IMR-90 (cell line): ENCODE results near the gene PRUNE2. TPM values are rescaled to one million over a fixed set of nuclear protein-coding genes. Genes with fewer than 3 reads are reported as not detected.

Source experiments
- ATAC-seq: fragments of 200-7000 bp; cut with Tn5 transposase; 2 replicates; pipeline ENCODE4 v1.9.1; 2020; ENCODE audit warnings: low read depth, mild to moderate bottlenecking, moderate library complexity
- BruUV-seq: library from RNA; stranded (reverse); fragments of 400-500 nt; replicated peaks from 2 replicates; lab custom pipeline; 2021; lab: Mats Ljungman, UMichigan
- CTCF ChIA-PET: fragments of 300-600 bp; formaldehyde crosslinking; extraction: SDS; loops from one replicate; lab custom pipeline; 2021; ENCODE audit warnings: antibody characterized with exemption; lab: Yijun Ruan, JAX
- POLR2A ChIA-PET: fragments of 300-600 bp; sonication (Branson Sonifier 250); formaldehyde crosslinking; loops from one replicate; lab custom pipeline; 2022; ENCODE audit warnings: antibody characterized with exemption; ENCODE audit not compliant: unreplicated experiment; lab: Charles Lee
- DNase-seq: peaks from one replicate; pipeline ENCODE4 v3.0.0; 2013
- H2AFZ ChIP-seq: replicated peaks from 2 replicates; pipeline ENCODE3; 2013; ENCODE audit warnings: low read length, mild to moderate bottlenecking; ENCODE audit not compliant: poor library complexity
- H2AK5ac ChIP-seq: 2 replicates; pipeline ENCODE4 v1.6.1; 2013; ENCODE audit warnings: low read depth, low read length, inconsistent platforms
- H2AK9ac ChIP-seq: replicated peaks from 2 replicates; pipeline ENCODE3; 2013; ENCODE audit warnings: mild to moderate bottlenecking, low read depth, low read length, moderate library complexity; ENCODE audit not compliant: poor library complexity
- H2BK120ac ChIP-seq: 2 replicates; pipeline ENCODE4 v1.6.1; 2013; ENCODE audit warnings: low read depth, low read length, inconsistent platforms
- H2BK15ac ChIP-seq: 3 replicates; pipeline ENCODE4 v1.6.1; 2013; ENCODE audit warnings: low read depth, low read length, inconsistent platforms
- H2BK20ac ChIP-seq: 2 replicates; pipeline ENCODE4 v1.6.1; 2013; ENCODE audit warnings: low read depth, mild to moderate bottlenecking, inconsistent platforms, low read length, moderate library complexity
- H2BK5ac ChIP-seq: 2 replicates; pipeline ENCODE4 v1.6.1; 2013; ENCODE audit warnings: mild to moderate bottlenecking, low read depth, low read length, inconsistent platforms; ENCODE audit not compliant: poor library complexity, severe bottlenecking
- H3K14ac ChIP-seq: replicated peaks from 2 replicates; pipeline ENCODE4 v1.6.1; 2013; ENCODE audit warnings: low read depth, low read length, inconsistent platforms
- H3K18ac ChIP-seq: 2 replicates; pipeline ENCODE4 v1.6.1; 2013; ENCODE audit warnings: low read depth, low read length, control low read depth
- H3K23ac ChIP-seq: 2 replicates; pipeline ENCODE4 v1.6.1; 2013; ENCODE audit warnings: low read depth, low read length, inconsistent platforms
- H3K27ac ChIP-seq: 2 replicates; pipeline ENCODE4 v1.5.1; 2013; ENCODE audit warnings: mild to moderate bottlenecking, control low read depth, low read length; ENCODE audit not compliant: insufficient read depth
- H3K27me3 ChIP-seq: 2 replicates; pipeline ENCODE4 v1.6.1; 2013; ENCODE audit warnings: low read length; ENCODE audit not compliant: control insufficient read depth, insufficient read depth
- H3K36me3 ChIP-seq: 2 replicates; pipeline ENCODE4 v1.6.1; 2013; ENCODE audit warnings: low read length, mixed read lengths; ENCODE audit not compliant: control insufficient read depth, insufficient read depth
- H3K4ac ChIP-seq: 2 replicates; pipeline ENCODE4 v1.6.1; 2013; ENCODE audit warnings: low read depth, low read length, inconsistent platforms
- H3K4me1 ChIP-seq: 2 replicates; pipeline ENCODE4 v1.6.1; 2013; ENCODE audit warnings: low read length, mixed read lengths; ENCODE audit not compliant: control insufficient read depth, insufficient read depth
- H3K4me2 ChIP-seq: 2 replicates; pipeline ENCODE4 v1.6.1; 2013; ENCODE audit warnings: low read depth, mild to moderate bottlenecking, control low read depth, low read length, moderate library complexity
- H3K4me3 ChIP-seq: 2 replicates; pipeline ENCODE4 v1.5.1; 2013; ENCODE audit warnings: low read depth, mild to moderate bottlenecking, control low read depth, low read length, moderate library complexity; ENCODE audit not compliant: insufficient read depth
- H3K56ac ChIP-seq: 2 replicates; pipeline ENCODE4 v1.6.1; 2013; ENCODE audit warnings: low read length, inconsistent platforms; ENCODE audit not compliant: insufficient read depth; ENCODE audit errors: extremely low read depth
- H3K79me1 ChIP-seq, 2 experiments: 2 replicates each; pipeline ENCODE4 v1.6.1; 2013; ENCODE audit warnings: low read length in 2 of 2, inconsistent platforms in 1 of 2, low read depth in 1 of 2
- H3K9ac ChIP-seq: 2 replicates; pipeline ENCODE4 v1.6.1; 2013; ENCODE audit warnings: low read depth, low read length, control low read depth
- H3K9me1 ChIP-seq: 2 replicates; pipeline ENCODE4 v1.6.1; 2013; ENCODE audit warnings: low read length, inconsistent platforms; ENCODE audit not compliant: insufficient read depth
- H3K9me3 ChIP-seq: 2 replicates; pipeline ENCODE4 v1.6.1; 2013; ENCODE audit warnings: low read length; ENCODE audit not compliant: control insufficient read depth, insufficient read depth
- H4K20me1 ChIP-seq: 2 replicates; pipeline ENCODE4 v1.6.1; 2013; ENCODE audit warnings: low read length, inconsistent platforms; ENCODE audit not compliant: insufficient read depth
- H4K5ac ChIP-seq: 2 replicates; pipeline ENCODE4 v1.6.1; 2013; ENCODE audit warnings: mild to moderate bottlenecking, low read depth, low read length, control low read depth
- H4K8ac ChIP-seq, 2 experiments: 2 replicates each; pipeline ENCODE4 v1.6.1; 2013; ENCODE audit warnings: low read depth in 2 of 2, low read length in 2 of 2, control low read depth in 1 of 2, inconsistent platforms in 1 of 2
- H4K91ac ChIP-seq: 2 replicates; pipeline ENCODE4 v1.6.1; 2013; ENCODE audit warnings: low read depth, low read length, inconsistent platforms; ENCODE audit not compliant: insufficient read depth
- BHLHE40 ChIP-seq: fragments of 150-350 bp; IDR thresholded peaks from 2 replicates; pipeline ENCODE4 v1.6.1; 2016; ENCODE audit warnings: mild to moderate bottlenecking, low read depth, low read length
- CEBPB ChIP-seq: IDR thresholded peaks from 2 replicates; pipeline ENCODE4 v1.6.1; 2012; ENCODE audit warnings: low read depth, low read length, improper control_type of control experiment
- CHD1 ChIP-seq: IDR thresholded peaks from 2 replicates; pipeline ENCODE4 v1.6.1; 2012; ENCODE audit warnings: low read depth, low read length, improper control_type of control experiment
- FOS ChIP-seq: fragments of 150-350 bp; IDR thresholded peaks from 2 replicates; pipeline ENCODE4 v1.6.1; 2016; ENCODE audit warnings: low read depth, low read length
- MAFK ChIP-seq: IDR thresholded peaks from 2 replicates; pipeline ENCODE4 v1.6.1; 2012; ENCODE audit warnings: low read depth, low read length, improper control_type of control experiment
- MXI1 ChIP-seq: IDR thresholded peaks from 2 replicates; pipeline ENCODE4 v1.6.1; 2012; ENCODE audit warnings: low read depth, mild to moderate bottlenecking, low read length, moderate library complexity, borderline replicate concordance
- NFE2L2 ChIP-seq: fragments of 150-350 bp; IDR thresholded peaks from 2 replicates; pipeline ENCODE4 v1.6.1; 2016; ENCODE audit warnings: low read depth, mild to moderate bottlenecking, low read length
- POLR2A ChIP-seq: IDR thresholded peaks from 2 replicates; pipeline ENCODE4 v1.6.1; 2012; ENCODE audit warnings: mild to moderate bottlenecking, low read depth, low read length
- RAD21 ChIP-seq: IDR thresholded peaks from 2 replicates; pipeline ENCODE4 v1.6.1; 2012; ENCODE audit warnings: low read length, improper control_type of control experiment
- RCOR1 ChIP-seq: IDR thresholded peaks from 2 replicates; pipeline ENCODE4 v1.6.1; 2012; ENCODE audit warnings: mild to moderate bottlenecking, low read length, improper control_type of control experiment; ENCODE audit not compliant: insufficient replicate concordance
- RFX5 ChIP-seq: IDR thresholded peaks from 2 replicates; pipeline ENCODE4 v1.8.0; 2012; ENCODE audit warnings: low read depth, mild to moderate bottlenecking, low read length, moderate library complexity
- SMC3 ChIP-seq: fragments of 150-350 bp; IDR thresholded peaks from 2 replicates; pipeline ENCODE4 v1.6.1; 2016; ENCODE audit warnings: low read depth, mild to moderate bottlenecking, antibody characterized with exemption, low read length, moderate library complexity
- WGBS, 2 experiments: methylation state at CpG; one replicate each; pipeline versions ENCODE4 v1.1.5 to v1.1.7; 2013; ENCODE audit warnings: missing lambda C conversion rate in 2 of 2; ENCODE audit not compliant: insufficient read length in 1 of 2; ENCODE audit errors: extremely low coverage in 2 of 2; 5-methylcytosine and 5-hydroxymethylcytosine counted together
- dilution Hi-C: fragments of 300-500 bp; cut with HindIII; formaldehyde crosslinking; loops from one replicate; pipeline ENCODE4 v1.14.3; 2018; ENCODE audit warnings: low sequenced_read_pairs; ENCODE audit not compliant: unreplicated experiment
- in situ Hi-C: fragments of 300-500 bp; cut with MboI; formaldehyde crosslinking; loops from 3 replicates; pipeline ENCODE4 v1.14.3; 2019; ENCODE audit warnings: low sequenced_read_pairs, inconsistent platforms, mixed read lengths
- intact Hi-C: fragments of 100-400 bp; cut with micrococcal nuclease; formaldehyde crosslinking; loops from 2 replicates; pipeline ENCODE4 v1.10.0; 2022
- polyA plus RNA-seq, 3 experiments: library from polyadenylated mRNA; depleted of rRNA; stranded (reverse); fragments of >200 nt; gene quantifications; 2 replicates each; pipeline ENCODE4 v1.2.3, GENCODE V29; 2012; ENCODE audit warnings: low replicate concordance in 1 of 3
- total RNA-seq: library from RNA; depleted of rRNA; stranded (reverse); fragments of >200 nt; gene quantifications from 2 replicates; pipeline ENCODE4 v1.2.3, GENCODE V29; 2012
- TF ChIP-seq, protein P1 (sequence below): fragments of 150-350 bp; IDR thresholded peaks from 2 replicates; pipeline ENCODE4 v1.6.1; 2016; ENCODE audit warnings: low read depth, mild to moderate bottlenecking, low read length, moderate library complexity, borderline replicate concordance
- TF ChIP-seq, protein P2 (sequence below): conservative IDR thresholded peaks from 2 replicates; pipeline ENCODE4 v1.5.1; 2012; ENCODE audit warnings: mild to moderate bottlenecking, low read depth, low read length, improper control_type of control experiment
- TF ChIP-seq, protein P3 (sequence below): fragments of 150-350 bp; IDR thresholded peaks from 2 replicates; pipeline ENCODE4 v1.6.1; 2017; ENCODE audit warnings: mild to moderate bottlenecking, antibody characterized with exemption, low read length, low read depth

The PRUNE2 gene
- total and polyA plus RNA-seq, 2 of the 4 experiments (the other 2 are of a cell fraction), result 0.70 to 1.6 TPM

DNA sequence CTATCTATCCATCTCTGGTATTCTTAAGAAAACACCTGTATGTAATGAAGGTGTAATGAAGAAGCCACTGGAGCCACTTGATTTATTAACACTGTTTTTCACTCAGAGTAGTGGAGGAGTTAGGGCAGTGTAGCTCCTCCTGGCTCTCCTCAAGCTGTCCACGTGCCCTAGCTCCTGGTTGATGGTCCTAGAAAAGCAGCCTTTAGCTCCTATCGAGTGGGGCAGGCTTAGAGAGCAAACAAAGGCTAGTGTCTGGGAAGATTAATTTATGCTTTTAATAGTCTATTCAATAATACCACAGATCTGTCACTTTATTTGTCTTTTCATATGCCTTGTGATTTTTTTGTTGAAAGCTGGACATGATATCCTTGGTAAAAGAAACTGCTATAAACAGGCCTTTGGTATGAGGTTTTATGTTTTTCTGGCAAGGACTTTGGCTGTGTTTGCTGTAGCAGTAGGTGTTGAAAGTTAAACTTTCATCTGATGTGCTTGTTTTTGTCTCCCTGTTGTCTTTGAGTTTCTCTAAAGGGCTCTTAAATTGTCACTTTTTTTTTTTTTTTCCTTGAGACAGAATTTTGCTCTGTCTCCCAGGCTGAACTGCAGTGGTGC lies 305.8 kb downstream of the PRUNE2 start:
- dilution Hi-C loops, result no loop called here
- Histone ChIP-seq H2BK15ac (no peak overlapping the region), H3K4me1 (no peaks in the 10 kb centered on the region), H3K56ac (no peak overlapping the region), H3K4ac (no peak overlapping the region), H3K27ac (no peak overlapping the region), H3K9me1 (no peaks in the 10 kb centered on the region), H2BK20ac (no peak overlapping the region), H3K18ac (no peak overlapping the region), H3K4me3 (no peak overlapping the region), H3K23ac (no peak overlapping the region), H3K79me1 (no peaks in the 10 kb centered on the region), H2AK5ac (no peak overlapping the region), H4K8ac (no peak overlapping the region), H3K36me3 (no peaks in the 10 kb centered on the region), H2BK5ac (no peak overlapping the region), H4K91ac (no peak overlapping the region), H3K27me3 (no peaks in the 10 kb centered on the region), H4K5ac (no peak overlapping the region), H3K9ac (no peak overlapping the region), H3K4me2 (no peak overlapping the region), H4K20me1 (no peaks in the 10 kb centered on the region), H2AFZ (no peak overlapping the region), H2BK120ac (no peak overlapping the region), H2AK9ac (no peak overlapping the region), H3K14ac (no peak overlapping the region), H3K9me3 (no peaks in the 10 kb centered on the region)
- DNase-seq (no peak), ATAC-seq (no peak)
- ChIA-PET CTCF (no interaction called here), POLR2A (no interaction called here)
- intact Hi-C loops, result no loop called here
- TF ChIP-seq RCOR1 (no peak), MXI1 (no peak), MAFK (no peak), CEBPB (no peak), CHD1 (no peak), SMC3 (no peak), FOS (no peak), RAD21 (no peak), POLR2A (no peak), RFX5 (no peak), BHLHE40 (no peak), NFE2L2 (no peak)
- TF ChIP-seq, protein P1, sequence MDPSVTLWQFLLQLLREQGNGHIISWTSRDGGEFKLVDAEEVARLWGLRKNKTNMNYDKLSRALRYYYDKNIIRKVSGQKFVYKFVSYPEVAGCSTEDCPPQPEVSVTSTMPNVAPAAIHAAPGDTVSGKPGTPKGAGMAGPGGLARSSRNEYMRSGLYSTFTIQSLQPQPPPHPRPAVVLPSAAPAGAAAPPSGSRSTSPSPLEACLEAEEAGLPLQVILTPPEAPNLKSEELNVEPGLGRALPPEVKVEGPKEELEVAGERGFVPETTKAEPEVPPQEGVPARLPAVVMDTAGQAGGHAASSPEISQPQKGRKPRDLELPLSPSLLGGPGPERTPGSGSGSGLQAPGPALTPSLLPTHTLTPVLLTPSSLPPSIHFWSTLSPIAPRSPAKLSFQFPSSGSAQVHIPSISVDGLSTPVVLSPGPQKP, result no peak
- TF ChIP-seq, protein P2, sequence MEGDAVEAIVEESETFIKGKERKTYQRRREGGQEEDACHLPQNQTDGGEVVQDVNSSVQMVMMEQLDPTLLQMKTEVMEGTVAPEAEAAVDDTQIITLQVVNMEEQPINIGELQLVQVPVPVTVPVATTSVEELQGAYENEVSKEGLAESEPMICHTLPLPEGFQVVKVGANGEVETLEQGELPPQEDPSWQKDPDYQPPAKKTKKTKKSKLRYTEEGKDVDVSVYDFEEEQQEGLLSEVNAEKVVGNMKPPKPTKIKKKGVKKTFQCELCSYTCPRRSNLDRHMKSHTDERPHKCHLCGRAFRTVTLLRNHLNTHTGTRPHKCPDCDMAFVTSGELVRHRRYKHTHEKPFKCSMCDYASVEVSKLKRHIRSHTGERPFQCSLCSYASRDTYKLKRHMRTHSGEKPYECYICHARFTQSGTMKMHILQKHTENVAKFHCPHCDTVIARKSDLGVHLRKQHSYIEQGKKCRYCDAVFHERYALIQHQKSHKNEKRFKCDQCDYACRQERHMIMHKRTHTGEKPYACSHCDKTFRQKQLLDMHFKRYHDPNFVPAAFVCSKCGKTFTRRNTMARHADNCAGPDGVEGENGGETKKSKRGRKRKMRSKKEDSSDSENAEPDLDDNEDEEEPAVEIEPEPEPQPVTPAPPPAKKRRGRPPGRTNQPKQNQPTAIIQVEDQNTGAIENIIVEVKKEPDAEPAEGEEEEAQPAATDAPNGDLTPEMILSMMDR, result no peak
- TF ChIP-seq, protein P3, sequence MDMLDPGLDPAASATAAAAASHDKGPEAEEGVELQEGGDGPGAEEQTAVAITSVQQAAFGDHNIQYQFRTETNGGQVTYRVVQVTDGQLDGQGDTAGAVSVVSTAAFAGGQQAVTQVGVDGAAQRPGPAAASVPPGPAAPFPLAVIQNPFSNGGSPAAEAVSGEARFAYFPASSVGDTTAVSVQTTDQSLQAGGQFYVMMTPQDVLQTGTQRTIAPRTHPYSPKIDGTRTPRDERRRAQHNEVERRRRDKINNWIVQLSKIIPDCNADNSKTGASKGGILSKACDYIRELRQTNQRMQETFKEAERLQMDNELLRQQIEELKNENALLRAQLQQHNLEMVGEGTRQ, result no peak
- WGBS, 2 experiments, result no CpG with 5 or more reads among the region's 2 CpGs
- in situ Hi-C loops, result no loop called here
- BruUV-seq, result no TSS peak
